ENCODE data around the gene CARD11.

DNA sequence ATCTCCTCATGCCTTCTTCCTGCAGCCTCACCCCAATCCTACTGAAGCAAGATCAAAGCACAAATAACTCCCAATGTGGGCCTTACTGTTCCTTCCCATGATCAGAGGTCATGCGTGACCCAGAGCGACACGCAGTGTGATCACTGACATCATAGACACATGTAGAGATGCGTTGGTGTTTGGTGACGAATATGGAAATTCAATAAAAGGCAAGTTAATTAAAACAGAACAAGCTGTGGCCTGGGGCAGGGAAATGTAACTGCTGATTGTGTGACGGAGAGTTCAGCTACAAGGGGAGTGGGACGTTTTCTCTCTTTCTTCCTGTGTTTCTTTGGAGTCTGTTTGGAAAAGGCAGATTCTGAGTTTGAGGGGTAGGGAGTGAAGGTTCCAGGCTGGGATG is 34.8 kb upstream of the CARD11 start:
- TF ChIP-seq, protein P1, sequence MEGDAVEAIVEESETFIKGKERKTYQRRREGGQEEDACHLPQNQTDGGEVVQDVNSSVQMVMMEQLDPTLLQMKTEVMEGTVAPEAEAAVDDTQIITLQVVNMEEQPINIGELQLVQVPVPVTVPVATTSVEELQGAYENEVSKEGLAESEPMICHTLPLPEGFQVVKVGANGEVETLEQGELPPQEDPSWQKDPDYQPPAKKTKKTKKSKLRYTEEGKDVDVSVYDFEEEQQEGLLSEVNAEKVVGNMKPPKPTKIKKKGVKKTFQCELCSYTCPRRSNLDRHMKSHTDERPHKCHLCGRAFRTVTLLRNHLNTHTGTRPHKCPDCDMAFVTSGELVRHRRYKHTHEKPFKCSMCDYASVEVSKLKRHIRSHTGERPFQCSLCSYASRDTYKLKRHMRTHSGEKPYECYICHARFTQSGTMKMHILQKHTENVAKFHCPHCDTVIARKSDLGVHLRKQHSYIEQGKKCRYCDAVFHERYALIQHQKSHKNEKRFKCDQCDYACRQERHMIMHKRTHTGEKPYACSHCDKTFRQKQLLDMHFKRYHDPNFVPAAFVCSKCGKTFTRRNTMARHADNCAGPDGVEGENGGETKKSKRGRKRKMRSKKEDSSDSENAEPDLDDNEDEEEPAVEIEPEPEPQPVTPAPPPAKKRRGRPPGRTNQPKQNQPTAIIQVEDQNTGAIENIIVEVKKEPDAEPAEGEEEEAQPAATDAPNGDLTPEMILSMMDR (IDR thresholded peaks at IDR 0.05 in 2 of 3, conservative IDR thresholded peaks at IDR 0.05 in 1 of 3; ENCODE audit: borderline replicate concordance in 1 of 3, insufficient read depth in 1 of 3, low read depth in 2 of 3, low read length in 2 of 3), result no peak
- TF ChIP-seq, protein P2, sequence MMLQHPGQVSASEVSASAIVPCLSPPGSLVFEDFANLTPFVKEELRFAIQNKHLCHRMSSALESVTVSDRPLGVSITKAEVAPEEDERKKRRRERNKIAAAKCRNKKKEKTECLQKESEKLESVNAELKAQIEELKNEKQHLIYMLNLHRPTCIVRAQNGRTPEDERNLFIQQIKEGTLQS (IDR thresholded peaks at IDR 0.05), result no peak
- TF ChIP-seq POLR2AphosphoS5 (IDR thresholded peaks at IDR 0.05; ENCODE audit: low read depth, low read length), result no peak
